KBM-7 (cell line): Measurements from ENCODE around the gene PLXND1.
"Not testable (repeated sequence)": the region's sequence is repeated elsewhere in the genome, so short reads cannot be mapped to it uniquely, and the experiment has no call there.

Source experiments
- DNase-seq: peaks from one replicate; pipeline ENCODE4 v3.0.0-alpha.2; 2015
- in situ Hi-C: fragments of 300-500 bp; cut with MboI; formaldehyde crosslinking; loops from 2 replicates; pipeline ENCODE4 v1.14.3; 2020; ENCODE audit warnings: low sequenced_read_pairs, low pct_unique_long_range_greater_than_20kb, mixed read lengths

PLXND1 gene

GRCh38 chr3:129558772-129559564, 47.5 kb downstream of the PLXND1 start:
- in situ Hi-C loops: no loop called here
- no peak for DNase-seq

GRCh38 chr3:129558081-129558771, 48.2 kb downstream of the PLXND1 start:
- in situ Hi-C loops: no loop called here

DNA sequence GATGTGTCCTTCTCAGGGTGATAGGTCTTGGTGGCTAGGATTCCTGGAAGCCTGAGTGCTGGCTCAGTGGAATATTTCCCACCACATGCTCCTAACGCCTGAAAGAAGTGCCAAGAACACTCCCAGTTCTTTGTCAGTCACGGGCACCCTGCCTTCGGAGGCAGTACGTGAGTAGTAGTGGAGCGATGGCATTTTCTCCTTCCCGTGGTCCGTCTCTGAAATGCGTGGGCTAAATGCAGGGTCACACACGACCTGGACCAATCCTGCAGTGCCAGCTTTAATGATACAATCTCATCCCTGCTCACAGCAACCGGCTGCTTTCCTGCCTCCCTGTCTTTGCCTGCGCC, 49.0 kb downstream of the PLXND1 start:
- in situ Hi-C loops: no loop called here
- DNase-seq: no peak

More at GRCh38 chr3:129558081-129558771, 48.2 kb downstream of the PLXND1 start:
- DNase-seq: no peak

DNA sequence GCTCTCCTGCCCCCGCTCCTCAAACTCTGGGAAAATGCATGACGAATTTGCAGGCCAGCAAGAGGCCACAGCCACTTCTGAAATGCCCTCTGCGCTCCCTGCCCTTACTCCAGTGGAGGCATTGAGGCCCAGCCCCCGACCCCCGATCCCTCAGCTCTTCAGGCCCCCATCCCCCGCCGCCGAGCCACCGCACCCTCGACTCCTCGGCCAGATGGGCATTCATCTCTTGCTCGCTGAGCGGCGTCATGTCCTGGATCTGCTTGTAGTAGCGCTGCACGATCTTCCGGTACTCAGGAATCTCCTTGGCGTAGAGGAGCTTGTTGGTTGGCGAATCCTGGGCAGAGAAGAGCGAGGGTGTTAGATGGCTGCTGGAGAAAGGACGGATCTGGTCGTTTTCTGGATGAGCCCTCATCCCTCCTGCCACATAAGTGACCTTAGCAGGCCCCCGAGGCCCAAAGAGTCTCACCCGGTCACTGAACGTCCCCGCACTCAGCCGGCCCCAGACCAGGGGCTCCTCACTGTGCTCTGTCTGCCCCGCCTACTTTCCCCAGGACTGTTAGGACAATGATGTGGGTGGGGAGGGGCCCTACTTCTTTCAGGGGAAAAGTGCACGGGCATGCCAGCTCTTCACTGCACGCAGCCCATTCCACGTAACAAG, 49.5 kb downstream of the PLXND1 start:
- no peak for DNase-seq
- in situ Hi-C loops: no loop called here

DNA sequence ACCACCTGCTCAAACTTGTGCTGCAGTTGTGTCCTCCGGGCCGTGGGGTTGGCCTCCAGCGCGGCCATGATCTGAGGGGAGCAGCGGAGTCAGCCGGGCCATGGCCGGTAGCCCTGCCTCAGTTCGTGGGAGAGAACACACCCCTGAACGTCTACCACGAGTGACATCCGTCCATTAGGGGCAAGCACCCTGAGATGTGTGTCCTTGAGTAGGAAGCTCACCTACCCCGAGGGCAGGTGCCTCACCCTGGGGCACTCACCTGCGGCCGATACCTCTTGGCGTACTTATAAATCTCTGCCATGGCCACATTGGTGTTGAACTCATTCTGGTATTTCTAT, 50.1 kb downstream of the PLXND1 start:
- in situ Hi-C loops: no loop called here
- no peak for DNase-seq

DNA sequence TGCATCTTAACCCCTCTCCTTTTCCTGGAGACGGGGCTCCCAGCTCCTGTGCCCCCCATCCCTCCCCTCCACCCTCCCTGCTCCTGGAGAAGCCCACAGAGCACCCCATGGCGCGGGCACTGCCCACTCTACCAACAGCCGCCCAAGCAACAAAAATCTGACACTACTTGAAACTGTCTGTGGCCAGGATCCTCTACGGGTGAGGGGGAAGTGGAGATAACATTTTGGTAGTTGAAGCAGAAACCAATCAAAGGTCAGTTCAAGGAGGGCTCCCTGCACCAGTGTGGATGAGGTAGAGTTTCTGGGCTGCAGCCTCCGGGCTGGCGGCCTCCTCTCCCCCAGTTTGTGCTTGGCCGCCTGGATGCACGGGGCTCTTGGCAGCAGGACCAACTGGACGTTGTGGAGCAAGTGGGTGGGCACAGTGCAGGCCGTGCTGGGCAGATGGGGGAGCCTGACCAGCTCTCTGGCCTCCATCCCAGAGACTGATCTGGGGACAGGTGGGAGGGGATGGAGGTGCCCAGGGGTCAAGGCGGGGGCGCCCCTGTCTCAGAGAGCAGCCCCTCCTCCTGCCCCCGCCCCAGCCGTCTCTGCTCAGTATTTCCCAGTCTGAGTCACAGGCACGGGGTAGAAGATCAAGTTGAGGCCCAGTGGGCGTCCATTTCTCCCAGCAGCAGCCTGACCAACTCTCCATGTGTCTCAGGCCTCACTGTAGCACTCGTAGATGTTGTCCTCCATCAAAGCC, 50.7 kb downstream of the PLXND1 start:
- no peak for DNase-seq
- in situ Hi-C loops: no loop called here

GRCh38 chr3:129555153-129555550, 51.3 kb downstream of the PLXND1 start:
- no peak for DNase-seq
- in situ Hi-C loops: no loop called here

DNA sequence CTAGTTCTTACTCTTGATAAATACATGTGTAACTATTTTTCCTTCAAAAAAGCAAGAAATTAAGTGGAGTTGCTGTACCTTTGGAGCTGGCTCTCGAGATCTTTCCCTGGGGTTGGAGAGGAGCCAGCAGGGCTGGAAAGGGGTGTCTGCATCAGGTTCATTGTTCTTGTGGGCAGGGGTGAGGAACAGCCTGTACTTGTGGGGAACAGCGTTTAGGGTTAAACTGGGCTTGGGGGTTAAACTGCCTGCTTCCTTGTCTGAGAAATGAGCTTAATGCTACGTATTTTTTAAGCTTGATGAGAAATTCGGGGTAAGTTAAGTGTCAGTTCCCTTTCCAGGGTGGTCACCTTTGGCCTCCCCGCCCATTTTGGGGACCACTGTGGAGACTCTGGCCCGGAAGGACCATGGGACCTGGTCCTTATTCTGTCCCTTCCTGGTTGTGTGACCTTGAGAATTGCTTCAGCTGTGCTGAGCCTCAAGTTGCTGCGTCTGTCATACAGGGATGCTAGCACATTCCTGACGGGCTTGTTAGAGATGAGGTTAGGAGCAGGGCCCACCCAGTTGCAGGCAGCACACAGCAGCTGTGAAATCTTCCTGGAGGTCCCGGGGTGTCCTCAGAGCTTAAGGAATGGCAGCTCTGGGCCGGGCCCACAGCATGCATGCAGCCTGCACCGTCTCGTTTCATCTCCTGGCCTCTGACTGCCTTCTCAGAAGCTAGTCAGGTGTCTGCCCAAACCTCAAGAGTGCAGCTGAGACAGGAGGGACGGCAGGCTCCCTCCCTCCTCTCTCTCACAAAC, 51.9 kb downstream of the PLXND1 start:
- no peak for DNase-seq
- in situ Hi-C loops: no loop called here

DNA sequence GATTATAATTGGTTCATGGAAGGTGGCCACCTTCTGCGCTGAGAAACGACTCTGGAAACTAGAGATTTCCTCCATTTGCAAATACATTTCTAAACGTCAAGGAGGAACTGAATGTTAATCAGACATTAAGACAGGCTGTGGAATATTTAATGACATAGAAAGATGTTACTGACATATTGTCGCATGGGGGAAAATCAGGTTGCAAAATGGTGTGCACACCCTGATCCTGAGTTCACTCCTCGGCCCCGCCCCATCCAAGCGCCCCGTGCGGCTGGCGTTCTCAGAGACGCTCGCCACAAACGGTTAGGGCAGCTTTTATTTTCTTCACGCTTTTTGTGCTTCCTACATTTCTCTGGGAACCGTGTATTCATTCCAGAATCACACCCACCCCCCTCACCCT, 52.8 kb downstream of the PLXND1 start:
- no peak for DNase-seq
- in situ Hi-C loops: no loop called here

GRCh38 chr3:129553171-129553570, 53.3 kb downstream of the PLXND1 start:
- no peak for DNase-seq
- in situ Hi-C loops: no loop called here

GRCh38 chr3:129552287-129553050, 54.0 kb downstream of the PLXND1 start:
- DNase-seq: no peak
- in situ Hi-C loops: no loop called here

DNA sequence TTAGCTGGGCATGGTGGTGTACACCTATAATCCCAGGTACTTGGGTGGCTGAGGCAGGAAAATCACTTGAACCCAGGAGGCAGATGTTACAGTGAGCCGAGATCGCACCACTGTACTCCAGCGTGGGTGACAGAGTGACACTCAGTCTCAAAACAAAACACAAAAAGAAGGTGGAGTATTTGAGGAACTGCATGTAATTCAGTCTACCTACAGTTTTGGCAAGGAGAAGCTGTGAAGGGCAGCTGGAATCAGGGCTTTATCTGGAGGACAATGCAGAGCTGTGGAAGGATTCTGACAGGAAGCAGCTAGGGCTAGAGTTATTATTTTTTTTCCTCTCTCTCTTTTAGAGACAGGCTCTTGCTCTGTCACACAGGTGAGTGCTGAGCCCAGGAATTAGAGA, 56.7 kb downstream of the PLXND1 start:
- DNase-seq: peak; percentile 20
- in situ Hi-C loops: no loop called here

DNA sequence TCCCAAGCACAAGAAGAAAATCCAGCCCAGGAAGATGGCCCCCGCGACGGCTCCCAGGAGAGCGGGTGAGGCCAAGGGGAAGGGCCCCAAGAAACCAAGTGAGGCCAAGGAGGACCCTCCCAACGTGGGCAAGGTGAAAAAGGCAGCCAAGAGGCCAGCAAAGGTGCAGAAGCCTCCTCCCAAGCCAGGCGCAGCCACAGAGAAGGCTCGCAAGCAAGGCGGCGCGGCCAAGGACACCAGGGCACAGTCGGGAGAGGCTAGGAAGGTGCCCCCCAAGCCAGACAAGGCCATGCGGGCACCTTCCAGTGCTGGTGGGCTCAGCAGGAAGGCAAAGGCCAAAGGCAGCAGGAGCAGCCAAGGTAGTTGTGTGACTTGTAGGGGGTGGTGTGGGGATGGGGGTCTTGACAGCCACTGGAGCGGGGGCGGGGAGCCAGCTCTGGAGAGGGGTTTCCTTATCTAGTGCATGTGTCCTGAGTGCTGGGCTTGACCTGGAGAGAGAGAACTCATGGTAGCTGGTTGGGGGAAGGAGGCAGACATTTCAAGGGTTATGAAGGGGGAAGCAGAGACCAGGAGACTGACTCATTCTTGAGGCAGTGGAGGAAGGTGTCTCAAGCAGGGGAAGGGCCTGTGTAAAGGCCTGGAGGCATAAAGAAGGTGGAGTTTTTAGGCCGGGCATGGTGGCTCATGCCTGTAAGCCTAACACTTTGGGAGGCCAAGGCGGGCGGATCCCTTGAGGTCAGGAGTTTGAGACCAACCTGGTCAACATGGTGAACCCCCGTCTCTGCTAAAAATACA, 57.3 kb downstream of the PLXND1 start:
- in situ Hi-C loops: no loop called here
- DNase-seq: peak; percentile 26

DNA sequence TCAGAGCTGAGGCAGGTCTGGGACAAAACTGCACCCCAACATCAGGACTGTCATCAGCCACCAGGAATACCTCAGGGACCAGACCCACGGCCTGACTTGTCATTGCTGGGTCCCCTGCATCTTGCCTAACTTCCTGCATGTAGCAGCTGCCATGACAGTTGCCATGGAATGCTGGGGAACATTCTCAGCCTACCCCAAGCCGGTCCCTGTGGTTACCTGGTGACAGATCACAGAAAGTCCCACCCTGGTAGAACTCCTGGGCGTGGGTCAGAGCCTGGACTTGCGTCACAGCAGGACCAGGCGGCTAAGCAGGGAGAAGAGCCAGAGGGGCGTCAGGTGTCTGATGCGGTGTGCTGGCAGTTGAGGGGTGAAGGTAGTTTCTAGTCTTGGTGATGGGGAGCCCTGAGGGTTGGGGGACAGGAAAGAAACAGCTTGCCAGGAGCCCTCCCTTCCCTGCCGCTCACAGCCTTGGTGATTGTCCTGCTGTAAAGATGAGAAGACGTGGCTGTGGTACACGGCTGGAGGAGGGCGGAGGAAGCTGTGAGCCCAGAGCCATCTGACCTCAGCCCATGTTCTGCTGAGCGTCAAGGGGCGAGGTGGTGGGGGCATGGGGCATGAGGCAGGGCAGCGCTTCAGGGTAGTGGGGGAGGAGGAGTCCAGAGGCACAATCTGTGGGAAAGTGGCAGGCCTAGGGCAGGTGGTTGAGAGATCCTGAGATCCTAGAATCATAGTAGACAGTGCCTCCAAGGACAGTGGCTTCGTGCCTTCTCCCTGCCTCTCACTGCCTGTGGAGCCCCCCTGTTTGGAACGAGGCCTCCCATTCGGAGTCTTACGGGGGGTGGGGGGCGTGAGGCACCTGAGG, 58.1 kb downstream of the PLXND1 start:
- no peak for DNase-seq
- in situ Hi-C loops: no loop called here

DNA sequence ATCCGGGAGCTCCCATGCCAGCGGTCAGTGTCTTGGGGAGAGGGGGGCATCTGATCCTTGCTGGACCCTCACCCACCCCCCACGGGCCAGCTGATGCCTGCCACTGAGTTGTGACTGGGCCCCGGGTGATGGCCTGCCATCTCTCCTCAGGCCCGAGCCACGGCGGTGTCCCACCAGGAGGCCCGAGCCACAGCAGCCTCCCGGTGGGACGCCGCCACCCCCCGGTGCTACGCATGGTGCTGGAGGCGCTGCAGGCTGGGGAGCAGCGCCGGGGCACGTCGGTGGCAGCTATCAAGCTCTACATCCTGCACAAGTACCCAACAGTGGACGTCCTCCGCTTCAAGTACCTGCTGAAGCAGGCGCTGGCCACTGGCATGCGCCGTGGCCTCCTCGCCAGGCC, 59.2 kb downstream of the PLXND1 start:
- DNase-seq: no peak
- in situ Hi-C loops: no loop called here

- in situ Hi-C loops, DNase-seq: not testable (repeated sequence)
These were observed 60.5 kb downstream of the PLXND1 start for GRCh38 chr3:129545951-129546350.

- no peak for DNase-seq
- in situ Hi-C loops: no loop called here
These were observed 62.5 kb downstream of the PLXND1 start for GRCh38 chr3:129543999-129544398.
